SK-N-SH (cell line): ENCODE measurements around the gene COL26A1. TPM values are rescaled to one million over a fixed set of nuclear protein-coding genes. Genes with fewer than 3 reads are reported as not detected.

ENCODE experiments used
- CTCF ChIA-PET: fragments of 300-600, 350-600 bp; formaldehyde crosslinking; extraction: SDS; loops from one replicate; lab custom pipeline; 2021; lab: Yijun Ruan, JAX
- POLR2A ChIA-PET: fragments of 350-600 bp; sonication (Branson Sonifier 250); formaldehyde crosslinking; extraction: SDS; loops from one replicate; lab custom pipeline; 2020; ENCODE audit warnings: antibody characterized with exemption, inconsistent platforms; lab: Yijun Ruan, JAX
- DNase-seq: peaks from one replicate; pipeline ENCODE4 v3.0.0; 2012
- H2AFZ ChIP-seq: fragments of 200-600 bp; sonication (generic); 2 replicates; pipeline ENCODE4 v1.8.1; 2016; ENCODE audit warnings: antibody characterized with exemption, mild to moderate bottlenecking, low read depth
- H3F3A ChIP-seq: fragments of 200-600 bp; sonication (generic); replicated peaks from 2 replicates; pipeline ENCODE3; 2016; ENCODE audit warnings: antibody characterized with exemption, mild to moderate bottlenecking; ENCODE audit not compliant: insufficient read depth
- H3K27ac ChIP-seq, 2 experiments: fragments of 200-500 bp in 1 of 2; fragments of 200-600 bp in 1 of 2; sonication (Bioruptor generic) in 1 of 2; sonication (generic), shearing (Covaris generic) in 1 of 2; 2 replicates each; pipeline versions ENCODE4 v1.5.1 to v1.6.1; 2014 to 2016; ENCODE audit warnings: low read depth in 2 of 2, inconsistent platforms in 1 of 2, low read length in 1 of 2, mild to moderate bottlenecking in 1 of 2, mixed read lengths in 1 of 2
- H3K27me3 ChIP-seq: fragments of 200-600 bp; sonication (generic), shearing (Covaris generic); 2 replicates; pipeline ENCODE4 v1.6.1; 2016; ENCODE audit warnings: mixed run types; ENCODE audit not compliant: insufficient read depth
- H3K36me3 ChIP-seq, 2 experiments: fragments of 200-500 bp in 1 of 2; fragments of 200-600 bp in 1 of 2; sonication (Bioruptor generic) in 1 of 2; sonication (generic) in 1 of 2; replicated peaks in 1 of 2; 2 replicates each; pipeline versions ENCODE3 to v1.5.1; 2014 to 2016; ENCODE audit warnings: low read length in 1 of 2, mild to moderate bottlenecking in 1 of 2; ENCODE audit not compliant: insufficient read depth in 2 of 2, control insufficient read depth in 1 of 2
- H3K4me1 ChIP-seq, 2 experiments: fragments of 200-500 bp in 1 of 2; fragments of 200-600 bp in 1 of 2; sonication (Bioruptor generic) in 1 of 2; sonication (generic), shearing (Covaris generic) in 1 of 2; 2 replicates each; pipeline versions ENCODE4 v1.5.1 to v1.6.1; 2014 to 2016; ENCODE audit warnings: low read depth in 1 of 2, low read length in 1 of 2, mixed run types in 1 of 2; ENCODE audit not compliant: insufficient read depth in 2 of 2, control insufficient read depth in 1 of 2
- H3K4me2 ChIP-seq: fragments of 200-600 bp; sonication (generic), shearing (Covaris generic); 2 replicates; pipeline ENCODE4 v1.6.1; 2017; ENCODE audit warnings: mixed run types
- H3K4me3 ChIP-seq, 2 experiments: fragments of 200-500 bp in 1 of 2; fragments of 200-600 bp in 1 of 2; sonication (Bioruptor generic) in 1 of 2; sonication (generic), shearing (Covaris generic) in 1 of 2; 2 replicates each; pipeline versions ENCODE4 v1.5.1 to v1.8.1; 2014 to 2016; ENCODE audit warnings: low read depth in 2 of 2, inconsistent platforms in 1 of 2, low read length in 1 of 2, mild to moderate bottlenecking in 1 of 2, mixed read lengths in 1 of 2, moderate library complexity in 1 of 2
- H3K79me2 ChIP-seq: fragments of 200-600 bp; sonication (generic); 2 replicates; pipeline ENCODE4 v1.8.1; 2017; ENCODE audit warnings: mild to moderate bottlenecking; ENCODE audit not compliant: insufficient read depth
- H3K9ac ChIP-seq: fragments of 200-600 bp; sonication (generic); 2 replicates; pipeline ENCODE4 v1.6.1; 2017; ENCODE audit warnings: mixed run types
- H3K9me2 ChIP-seq: fragments of 200-600 bp; sonication (generic); 2 replicates; pipeline ENCODE4 v1.6.1; 2017; ENCODE audit warnings: mixed run types
- H3K9me3 ChIP-seq: fragments of 200-600 bp; sonication (generic); 2 replicates; pipeline ENCODE4 v1.6.1; 2017; ENCODE audit warnings: mixed run types, mild to moderate bottlenecking, moderate library complexity
- H4K20me1 ChIP-seq: fragments of 200-600 bp; sonication (generic); 2 replicates; pipeline ENCODE4 v1.6.1; 2017; ENCODE audit warnings: mild to moderate bottlenecking, mixed run types; ENCODE audit not compliant: insufficient read depth
- JUND ChIP-seq: IDR thresholded peaks from 2 replicates; pipeline ENCODE4 v1.4.0; 2012
- MXI1 ChIP-seq: IDR thresholded peaks from 2 replicates; pipeline ENCODE4 v1.6.1; 2012; ENCODE audit warnings: mild to moderate bottlenecking, low read depth, low read length, improper control_type of control experiment
- PBX3 ChIP-seq: IDR thresholded peaks from 2 replicates; pipeline ENCODE4; 2012
- REST ChIP-seq: IDR thresholded peaks from 2 replicates; pipeline ENCODE4 v1.6.1; 2012; ENCODE audit warnings: mild to moderate bottlenecking, low read depth, low read length, moderate library complexity
- RFX5 ChIP-seq: IDR thresholded peaks from 2 replicates; pipeline ENCODE4 v1.6.1; 2012; ENCODE audit warnings: mild to moderate bottlenecking, improper control_type of control experiment, low read length
- TEAD4 ChIP-seq: IDR thresholded peaks from 2 replicates; pipeline ENCODE4 v1.4.0; 2012; ENCODE audit warnings: mild to moderate bottlenecking, borderline replicate concordance; ENCODE audit not compliant: insufficient read depth
- WGBS: methylation state at CpG from one replicate; pipeline ENCODE4 v1.1.6; 2017; ENCODE audit warnings: low lambda C conversion rate; 5-methylcytosine and 5-hydroxymethylcytosine counted together
- polyA plus RNA-seq, 3 experiments: library from polyadenylated mRNA; depleted of rRNA; stranded (reverse); fragments of >200 nt; gene quantifications; 2 replicates each; pipeline ENCODE4 v1.2.3, GENCODE V29; 2012

COL26A1 gene
- polyA plus RNA-seq, 1 of the 3 experiments (the other 2 are of a cell fraction), result 0.05 TPM

- POLR2A ChIA-PET, result no interaction called here
- H3K4me2 ChIP-seq, result no peak overlapping the region
- H3K4me3 ChIP-seq, result no peak overlapping the region
- no peaks in the 10 kb centered on the region for H3F3A ChIP-seq
- TF ChIP-seq JUND (no peak), TEAD4 (no peak), REST (no peak)
- H3K9me3 ChIP-seq, result no peaks in the 10 kb centered on the region
- H2AFZ ChIP-seq, result no peak overlapping the region
- no peak for DNase-seq
- CTCF ChIA-PET, result interaction anchor here (0.6 to 4.2 kb wide), 6 partner anchors 8 to 750 kb away, joined by 3 to 14 read pairs (median 8); no protein-coding TSS in a partner anchor
- no peak overlapping the region for H3K27ac ChIP-seq
- H3K9ac ChIP-seq, result no peak overlapping the region
- WGBS, result 39% methylated on average over 7 of the region's 10 CpGs
- no peaks in the 10 kb centered on the region for H3K79me2 ChIP-seq
- no peaks in the 10 kb centered on the region for H4K20me1 ChIP-seq
- no peaks in the 10 kb centered on the region for H3K4me1 ChIP-seq
- peaks cover 72% of the 10 kb centered on the region for H3K27me3 ChIP-seq
- no peaks in the 10 kb centered on the region for H3K36me3 ChIP-seq
- no peaks in the 10 kb centered on the region for H3K9me2 ChIP-seq
Measured at GRCh38 chr7:101426303-101427011, 63.8 kb downstream of the COL26A1 start.

- Histone ChIP-seq H2AFZ (no peak overlapping the region), H3K79me2 (no peaks in the 10 kb centered on the region), H3K27me3 (peaks cover 75% of the 10 kb centered on the region), H3F3A (no peaks in the 10 kb centered on the region), H3K36me3 (no peaks in the 10 kb centered on the region), H3K4me1 (no peaks in the 10 kb centered on the region), H4K20me1 (no peaks in the 10 kb centered on the region), H3K9ac (no peak overlapping the region), H3K9me2 (no peaks in the 10 kb centered on the region), H3K4me2 (no peak overlapping the region), H3K4me3 (no peak overlapping the region), H3K27ac (no peak overlapping the region), H3K9me3 (no peaks in the 10 kb centered on the region)
- DNase-seq, result no peak
- POLR2A ChIA-PET, result no interaction called here
- TF ChIP-seq RFX5 (no peak), MXI1 (no peak), PBX3 (no peak)
- WGBS, result 51% methylated on average over 11 of the region's 11 CpGs
- CTCF ChIA-PET, result interaction anchor here (2.0 to 4.2 kb wide), 2 partner anchors 11 to 64 kb away, joined by 12 to 14 read pairs; no protein-coding TSS in a partner anchor
Measured at GRCh38 chr7:101428093-101428866, 65.6 kb downstream of the COL26A1 start.
